T-helper 2 cell treated with Interferon-gamma antibody and Interleukin-4, amounts not matched to agents 100 ng/mL and 5 ng/mL, for 36 hours (primary cell): ENCODE results near the gene SAE1. TPM values are rescaled to one million over a fixed set of nuclear protein-coding genes. Genes with fewer than 3 reads are reported as not detected.
"Not testable (repeated sequence)": the region's sequence is repeated elsewhere in the genome, so short reads cannot be mapped to it uniquely, and the experiment has no call there.

Experiments used
- intact Hi-C: fragments of 100-400 bp; cut with micrococcal nuclease; formaldehyde crosslinking; loops from one replicate; pipeline ENCODE4 v1.15.1; 2023
- total RNA-seq: library from RNA; stranded (reverse); gene quantifications from 2 replicates; pipeline ENCODE4 v1.2.3, GENCODE V29; 2022

The SAE1 gene
- total RNA-seq, 1 donor from 2014 or later: 152 TPM

DNA sequence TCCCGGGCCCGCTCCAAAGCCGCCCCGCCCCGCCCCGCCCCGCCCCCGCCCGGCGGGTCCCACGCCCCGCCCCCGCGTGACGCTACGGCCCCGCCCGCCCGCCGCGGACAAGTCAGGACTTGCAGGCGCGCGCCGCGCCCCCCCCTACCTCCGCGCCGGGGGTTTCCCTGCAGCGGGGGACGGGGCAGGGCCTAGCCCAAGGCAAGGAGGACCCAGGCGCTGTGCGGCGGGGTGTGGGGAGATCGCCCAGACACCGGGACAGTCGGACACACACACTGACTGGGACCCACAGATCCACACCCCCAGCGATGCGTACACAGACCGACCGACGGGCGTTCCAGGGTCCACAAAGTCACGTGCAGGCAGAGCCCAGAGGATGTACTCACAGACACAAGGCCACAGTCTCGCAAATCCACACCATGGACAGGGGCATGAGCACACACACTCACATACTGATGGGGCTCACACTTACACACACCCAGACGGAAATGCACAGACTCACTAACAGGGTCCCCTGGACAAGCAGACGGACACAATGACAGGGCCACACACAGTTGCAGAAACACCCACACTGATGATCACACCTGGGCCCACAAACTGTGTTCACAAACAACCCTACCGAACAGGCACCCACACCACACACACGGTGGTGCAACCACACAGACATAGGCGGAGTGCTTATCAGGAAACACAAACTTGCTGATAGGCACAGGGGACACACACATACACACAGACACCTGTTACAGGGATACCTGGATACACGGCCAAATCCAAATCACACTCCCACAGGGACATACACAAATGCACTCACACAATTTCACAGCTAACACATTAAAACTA is 100.8 kb downstream of the SAE1 start:
- intact Hi-C loops: no loop called here

DNA sequence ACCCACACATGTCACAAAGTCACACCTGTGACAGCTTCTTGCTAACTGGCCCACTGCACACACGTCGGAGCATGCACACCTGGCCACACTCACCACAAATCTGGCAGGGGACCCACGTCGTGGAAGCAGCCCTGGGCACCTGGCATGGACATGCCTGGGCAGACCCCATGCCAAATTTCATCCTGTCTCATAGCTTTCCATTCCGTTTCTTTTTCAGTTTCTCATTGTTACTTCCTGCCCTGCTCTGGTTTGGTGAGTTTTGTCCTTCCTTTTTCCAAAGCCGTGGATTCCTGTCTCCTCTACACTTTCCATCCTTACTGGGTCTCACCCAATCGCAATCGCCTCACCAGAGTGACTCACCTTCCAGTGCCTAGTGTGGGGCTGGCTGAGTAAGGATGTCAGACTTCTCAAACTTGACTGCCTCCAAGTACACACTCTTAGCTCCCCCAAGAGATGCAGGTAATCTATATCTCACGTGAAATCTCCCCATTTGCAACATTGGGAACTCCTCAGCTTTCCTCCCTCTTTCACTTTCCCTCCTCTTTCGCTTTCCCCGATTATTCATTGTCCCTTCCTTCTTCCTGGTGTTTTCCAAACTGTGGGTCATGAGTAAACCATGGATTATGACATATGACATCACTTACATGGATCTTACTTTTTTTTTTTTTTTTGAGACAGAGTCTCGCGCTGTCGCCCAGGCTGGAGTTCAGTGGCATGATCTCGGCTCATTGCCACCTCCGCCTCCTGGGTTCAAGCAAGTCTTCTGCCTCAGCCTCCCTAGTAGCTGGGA is 102.0 kb downstream of the SAE1 start:
- intact Hi-C loops: no loop called here

DNA sequence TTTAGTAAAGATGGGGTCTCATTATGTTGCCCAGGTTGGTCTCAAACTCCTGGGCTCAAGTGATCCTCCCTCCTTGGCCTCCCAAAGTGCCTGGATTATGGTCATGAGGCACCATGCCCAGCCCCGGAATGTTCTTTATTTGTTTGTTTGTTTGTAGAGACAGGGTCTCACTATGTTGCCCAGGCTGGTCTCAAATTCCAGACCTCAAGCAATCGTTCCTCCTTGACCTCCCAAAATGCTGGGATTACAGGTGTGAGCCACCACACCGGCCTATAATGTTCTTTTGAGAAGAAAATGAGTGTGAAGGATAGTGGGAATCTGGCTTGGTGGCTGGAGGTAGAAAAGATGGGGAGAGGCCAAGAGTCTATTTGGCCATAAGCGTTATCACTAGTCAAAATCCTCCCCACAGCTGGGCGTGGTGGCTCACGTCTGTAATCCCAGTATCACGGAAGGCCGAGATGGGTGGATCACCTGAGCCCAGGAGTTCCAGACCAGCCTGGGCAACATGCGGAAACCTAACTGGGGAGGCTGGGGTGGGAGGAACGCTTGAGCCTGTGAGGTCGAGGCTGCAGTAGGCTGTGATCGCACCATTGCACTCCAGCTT is 105.5 kb downstream of the SAE1 start:
- intact Hi-C loops: no loop called here

DNA sequence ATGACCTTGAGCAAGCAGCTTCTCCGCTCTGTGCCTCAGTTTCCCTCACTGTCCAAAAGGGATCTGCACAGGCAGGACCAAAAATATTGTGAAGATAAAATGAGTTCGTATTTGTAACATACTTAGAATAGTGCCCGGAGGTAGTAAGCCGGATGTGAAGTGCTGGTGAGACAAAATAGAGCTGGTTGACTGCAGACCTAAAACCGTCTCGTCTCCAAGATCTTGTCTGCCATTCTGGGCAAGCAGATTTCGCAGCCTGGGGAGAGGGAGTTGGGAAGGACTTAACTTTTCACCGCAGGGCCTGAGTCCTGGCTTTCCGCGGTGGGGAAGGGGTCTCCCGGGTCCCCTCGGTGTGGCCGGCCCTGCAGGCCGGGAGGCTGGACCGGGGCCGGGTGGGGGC is 108.5 kb downstream of the SAE1 start:
- intact Hi-C loops: no loop called here

DNA sequence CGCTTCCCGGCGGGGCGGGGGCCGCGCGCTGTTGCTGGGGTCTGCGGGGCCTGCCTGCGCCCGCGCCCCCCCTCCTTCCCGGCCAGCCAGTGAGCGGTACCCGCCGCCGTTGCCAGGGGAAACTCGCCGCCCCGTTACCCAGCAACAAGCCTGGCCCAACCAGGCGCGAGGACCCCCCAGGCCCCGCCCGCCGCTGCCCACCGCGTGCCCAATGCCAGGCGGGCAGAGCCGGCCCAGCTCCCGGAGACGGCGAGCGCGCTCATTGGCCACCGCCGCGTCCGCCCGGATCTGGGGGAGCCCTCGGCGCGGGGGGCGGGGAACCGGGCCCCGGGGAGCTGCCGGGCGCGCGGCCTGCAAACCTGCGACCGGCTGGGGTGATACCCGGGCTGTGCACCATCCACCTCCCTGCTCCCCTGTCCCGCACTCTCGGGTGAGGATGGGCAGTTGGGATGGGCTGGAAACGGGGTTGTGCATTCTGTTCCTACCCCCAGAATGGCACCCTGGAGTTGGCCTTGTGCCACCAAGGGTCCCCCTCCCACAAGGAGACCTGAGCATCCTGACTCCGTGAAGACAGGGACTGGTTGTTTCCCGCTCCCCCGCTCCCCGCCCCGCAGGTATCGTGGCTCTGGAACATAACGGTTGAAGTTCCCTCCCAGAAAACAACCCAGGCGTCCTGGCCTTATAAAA is 109.1 kb downstream of the SAE1 start:
- intact Hi-C loops: loop anchor here (10.0 kb wide), 2 partner anchors 205 to 455 kb away; partner anchors contain the start of gene SLC1A5

DNA sequence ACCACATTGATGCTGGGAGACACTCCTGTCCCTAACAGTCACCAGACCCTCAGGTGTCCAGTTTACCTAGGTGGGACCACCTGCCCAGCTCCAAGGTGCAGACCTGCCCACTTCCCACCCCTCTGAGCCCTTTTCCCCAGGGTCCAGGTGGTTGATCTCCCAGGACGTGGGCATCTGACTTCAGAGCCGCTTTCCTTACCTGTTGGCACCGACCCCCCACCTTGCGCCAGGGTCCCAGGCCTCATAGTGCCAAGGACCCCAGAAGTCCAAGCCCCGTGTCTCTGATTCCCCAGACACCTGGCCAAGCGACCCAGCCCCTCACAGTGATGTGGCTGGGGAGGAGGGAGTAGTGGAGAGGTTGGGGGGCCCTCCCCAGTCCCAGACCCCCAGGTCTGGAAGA is 109.9 kb downstream of the SAE1 start:
- intact Hi-C loops: loop anchor here (10.0 kb wide), 2 partner anchors 206 to 456 kb away; partner anchors contain the start of gene SLC1A5

DNA sequence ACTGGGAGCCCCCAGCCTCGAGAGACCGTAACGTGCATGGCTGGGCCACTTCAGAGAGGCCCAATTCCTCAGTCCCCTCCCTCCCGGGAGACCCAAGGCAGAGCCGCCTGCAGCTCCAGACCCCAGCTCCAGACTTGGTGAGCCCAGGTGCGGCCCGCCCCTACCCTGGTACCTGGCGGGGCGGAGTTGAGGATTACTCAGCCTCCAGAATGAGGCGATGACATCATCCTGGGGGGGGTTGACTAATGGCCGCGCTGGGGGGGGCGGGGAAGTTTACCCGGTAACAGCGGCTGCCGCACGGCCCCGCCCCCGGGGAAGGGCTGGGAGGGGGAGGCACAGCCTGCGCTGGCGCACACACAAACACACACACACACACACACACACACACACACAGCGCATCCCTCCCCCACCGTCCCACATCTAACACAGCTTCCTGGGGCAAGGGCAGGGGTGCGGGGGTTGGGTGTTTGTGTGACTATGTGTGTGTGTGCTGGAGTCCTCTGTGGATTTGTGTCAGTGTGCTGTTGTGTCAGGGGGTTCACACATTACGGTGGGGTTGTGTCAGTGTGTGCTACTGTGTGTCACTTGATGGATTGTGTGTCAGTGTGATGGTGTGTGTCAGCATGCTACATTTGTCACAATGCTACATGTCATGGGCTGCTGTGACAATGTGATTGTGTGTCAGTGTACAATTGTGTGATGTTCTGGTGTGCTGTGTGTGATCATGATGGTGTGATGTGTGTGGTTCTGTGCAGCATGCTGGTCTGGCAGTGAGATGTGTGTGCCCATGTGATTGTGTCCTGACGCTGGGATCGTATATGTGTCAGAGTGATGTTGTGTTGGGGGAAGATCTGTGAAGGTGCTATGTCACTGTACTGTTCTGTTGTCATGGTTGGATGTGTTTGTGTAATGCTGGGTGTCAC is 110.6 kb downstream of the SAE1 start:
- intact Hi-C loops: loop anchor here (10.0 kb wide), 2 partner anchors 206 to 456 kb away; partner anchors contain the start of gene SLC1A5

DNA sequence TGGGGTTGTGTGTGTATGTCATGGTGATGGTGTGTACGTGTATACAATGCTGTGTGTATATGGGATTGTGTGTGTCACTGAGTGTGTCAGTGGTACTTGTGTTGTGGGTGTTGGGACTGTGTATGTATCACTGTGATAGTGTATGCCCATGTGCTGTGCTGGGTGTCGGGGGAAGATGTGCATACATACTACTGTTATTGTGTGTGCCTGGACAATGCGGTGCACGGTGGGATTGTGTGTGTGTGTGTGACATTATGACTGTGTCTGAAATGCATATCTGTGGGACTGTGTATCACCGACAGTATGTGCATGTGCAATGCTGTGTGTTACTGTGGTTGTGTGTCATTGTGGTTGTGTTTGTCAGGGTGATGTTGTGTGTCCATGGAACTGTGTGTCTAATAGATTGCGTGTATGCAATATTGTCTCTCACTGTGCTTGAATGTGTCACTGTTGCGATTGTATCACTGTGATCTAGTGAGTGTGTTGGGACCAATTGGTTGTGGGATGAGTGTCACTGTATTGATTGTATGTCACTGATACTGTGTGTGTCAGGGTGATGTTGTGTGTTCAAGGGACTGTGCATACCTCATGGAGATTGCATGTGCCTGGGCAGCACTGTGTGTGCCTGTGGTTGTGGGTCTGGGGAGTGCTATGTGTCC is 111.4 kb downstream of the SAE1 start:
- intact Hi-C loops: loop anchor here (10.0 kb wide), 2 partner anchors 207 to 457 kb away; partner anchors contain the start of gene SLC1A5

DNA sequence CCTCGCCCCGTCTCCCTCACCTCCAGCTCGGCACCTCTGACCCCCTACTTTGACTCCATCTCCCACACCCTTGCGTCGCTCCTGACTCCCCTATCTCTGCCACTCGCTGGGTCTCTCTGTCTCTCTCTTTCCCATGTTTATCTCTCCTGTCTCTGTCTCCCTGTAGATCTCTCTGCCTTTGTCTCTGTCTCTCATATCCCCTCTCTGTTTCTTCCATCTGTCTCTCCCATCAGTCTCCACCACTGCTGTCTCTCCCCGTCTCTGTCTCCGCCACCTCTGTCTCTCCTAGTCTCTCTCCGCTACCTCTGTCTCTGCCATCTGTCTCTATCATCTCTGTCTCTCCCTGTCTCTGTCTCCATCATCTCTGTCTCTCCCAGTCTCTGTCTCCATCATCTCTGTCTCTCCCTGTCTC is 112.7 kb downstream of the SAE1 start:
- intact Hi-C loops: loop anchor here (10.0 kb wide), 2 partner anchors 209 to 459 kb away; partner anchors contain the start of gene SLC1A5

DNA sequence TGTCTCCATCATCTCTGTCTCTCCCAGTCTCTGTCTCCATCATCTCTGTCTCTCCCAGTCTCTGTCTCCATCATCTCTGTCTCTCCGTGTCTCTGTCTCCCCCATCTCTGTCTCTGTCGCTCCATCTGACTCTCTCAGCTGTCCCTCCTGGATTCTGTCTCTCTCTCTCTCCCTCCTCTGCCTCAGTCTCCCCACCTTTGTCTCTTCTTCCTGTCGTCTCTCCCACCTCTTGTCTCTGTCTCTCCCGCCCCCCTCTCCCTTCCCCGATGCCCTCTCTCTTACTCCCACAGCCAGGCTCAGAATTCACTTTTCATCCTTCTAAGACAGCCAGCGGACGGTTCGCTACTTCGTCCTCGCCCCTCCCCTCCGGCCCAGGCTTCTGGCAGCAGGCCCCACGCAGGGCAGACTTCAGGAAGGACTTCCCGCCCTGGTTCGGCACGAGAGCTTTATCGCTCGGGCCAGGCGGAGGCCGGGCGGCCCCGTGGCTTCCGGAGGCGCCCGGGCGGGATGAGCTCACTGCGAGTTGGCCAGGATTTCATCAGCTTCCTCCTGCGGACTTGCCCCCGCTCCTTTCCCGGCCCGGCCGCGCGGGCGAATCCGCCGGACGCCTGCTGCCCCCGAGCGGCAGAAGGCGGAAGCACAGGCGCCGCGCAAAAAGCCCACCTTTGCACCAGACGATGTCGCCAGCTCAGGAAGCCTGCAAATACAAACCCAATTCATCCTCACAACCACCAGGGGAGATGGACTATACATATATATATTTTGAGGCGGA is 113.3 kb downstream of the SAE1 start:
- intact Hi-C loops: loop anchor here (1.0 to 10.0 kb wide), 7 partner anchors 12 to 459 kb away; partner anchors contain the start of genes CCDC9 and SLC1A5

DNA sequence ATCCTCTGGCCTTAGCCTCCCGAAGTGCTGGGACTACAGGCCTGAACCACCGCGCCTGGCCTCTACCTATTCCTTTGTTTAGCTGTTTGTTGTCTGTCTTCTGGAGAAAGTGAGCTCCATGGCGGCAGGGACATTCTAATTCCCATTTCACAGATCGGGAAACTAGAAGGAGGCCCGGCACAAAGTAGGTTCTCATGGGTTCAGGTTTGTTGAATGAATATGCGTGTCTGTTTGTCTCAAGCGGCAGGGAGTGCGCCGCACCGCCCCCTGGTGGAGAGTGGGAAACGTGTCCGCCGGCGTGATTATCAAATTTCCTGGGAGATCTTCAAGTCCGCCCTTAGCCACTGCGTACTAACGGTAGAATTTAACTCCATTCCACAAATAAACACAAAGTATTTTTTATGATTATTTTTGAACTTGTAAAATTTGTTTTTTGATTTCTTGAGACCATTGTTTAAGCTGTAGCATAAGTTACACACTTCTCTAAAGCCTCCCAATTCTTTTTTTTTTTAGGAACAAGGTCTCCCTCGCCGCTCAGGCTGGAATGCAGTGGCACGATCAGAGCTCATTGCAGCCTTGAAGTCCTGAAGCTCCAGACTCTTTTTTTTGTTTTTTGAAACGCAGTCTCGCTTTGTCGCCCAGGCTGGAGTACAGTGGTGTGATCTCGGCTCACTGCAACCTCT is 116.8 kb downstream of the SAE1 start:
- intact Hi-C loops: loop anchor here (10.0 kb wide), 2 partner anchors 213 to 463 kb away; partner anchors contain the start of gene SLC1A5

DNA sequence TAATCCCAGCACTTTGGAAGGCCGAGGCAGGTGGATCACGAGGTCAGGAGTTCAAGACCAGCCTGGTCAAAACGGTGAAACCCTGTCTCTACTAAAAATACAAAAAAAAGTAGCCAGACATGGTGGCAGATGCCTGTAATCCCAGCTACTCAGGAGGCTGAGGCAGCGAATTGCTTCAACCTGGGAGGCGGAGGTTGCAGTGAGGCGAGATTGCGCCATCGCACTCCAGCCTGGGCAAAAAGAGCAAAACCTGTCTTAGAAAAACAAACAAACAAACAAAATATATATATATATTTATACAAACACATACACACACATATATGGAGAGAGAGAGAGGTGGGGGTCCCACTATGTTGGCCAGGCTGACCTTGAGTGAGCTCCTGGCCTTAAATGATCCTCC is 122.4 kb downstream of the SAE1 start:
- intact Hi-C loops: not testable (repeated sequence)

DNA sequence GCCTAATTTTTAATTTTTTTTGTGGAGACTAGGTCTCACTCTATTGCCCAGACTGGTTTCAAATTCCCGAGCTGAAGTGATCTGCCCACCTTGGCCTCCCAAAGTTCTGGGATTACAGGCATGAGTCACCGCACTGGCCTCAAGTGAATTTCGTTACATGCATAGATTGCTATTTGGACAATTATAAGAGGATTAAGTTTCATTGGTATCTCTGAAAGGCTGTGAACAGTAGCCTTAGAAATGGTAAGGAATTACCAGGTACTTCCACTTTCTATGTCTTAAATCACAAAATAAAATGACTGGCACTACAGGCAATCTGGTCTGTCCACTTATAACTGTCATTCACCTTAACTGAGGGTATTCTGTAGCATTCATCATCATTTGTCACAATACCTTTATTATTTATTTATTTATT is 122.8 kb downstream of the SAE1 start:
- intact Hi-C loops: no loop called here

DNA sequence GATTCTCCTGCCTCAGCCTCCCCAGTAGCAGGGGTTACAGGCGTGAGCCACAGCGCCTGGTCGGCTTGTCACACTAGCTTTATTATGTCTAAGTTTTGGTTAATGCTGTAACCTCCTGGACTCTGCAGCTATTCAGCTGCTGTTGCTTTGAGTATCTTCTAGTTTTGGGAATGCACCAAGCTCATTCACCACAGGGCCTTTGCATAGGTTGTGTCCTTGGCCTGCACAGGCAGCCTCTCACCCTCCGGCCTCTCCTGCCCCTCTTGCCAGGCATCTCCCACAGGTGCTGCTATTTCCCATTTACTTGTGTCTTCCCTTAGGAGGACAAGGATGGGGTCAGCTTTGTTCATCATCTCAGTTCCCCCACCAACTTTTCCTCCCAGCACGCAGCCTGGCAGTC is 123.3 kb downstream of the SAE1 start:
- intact Hi-C loops: no loop called here

DNA sequence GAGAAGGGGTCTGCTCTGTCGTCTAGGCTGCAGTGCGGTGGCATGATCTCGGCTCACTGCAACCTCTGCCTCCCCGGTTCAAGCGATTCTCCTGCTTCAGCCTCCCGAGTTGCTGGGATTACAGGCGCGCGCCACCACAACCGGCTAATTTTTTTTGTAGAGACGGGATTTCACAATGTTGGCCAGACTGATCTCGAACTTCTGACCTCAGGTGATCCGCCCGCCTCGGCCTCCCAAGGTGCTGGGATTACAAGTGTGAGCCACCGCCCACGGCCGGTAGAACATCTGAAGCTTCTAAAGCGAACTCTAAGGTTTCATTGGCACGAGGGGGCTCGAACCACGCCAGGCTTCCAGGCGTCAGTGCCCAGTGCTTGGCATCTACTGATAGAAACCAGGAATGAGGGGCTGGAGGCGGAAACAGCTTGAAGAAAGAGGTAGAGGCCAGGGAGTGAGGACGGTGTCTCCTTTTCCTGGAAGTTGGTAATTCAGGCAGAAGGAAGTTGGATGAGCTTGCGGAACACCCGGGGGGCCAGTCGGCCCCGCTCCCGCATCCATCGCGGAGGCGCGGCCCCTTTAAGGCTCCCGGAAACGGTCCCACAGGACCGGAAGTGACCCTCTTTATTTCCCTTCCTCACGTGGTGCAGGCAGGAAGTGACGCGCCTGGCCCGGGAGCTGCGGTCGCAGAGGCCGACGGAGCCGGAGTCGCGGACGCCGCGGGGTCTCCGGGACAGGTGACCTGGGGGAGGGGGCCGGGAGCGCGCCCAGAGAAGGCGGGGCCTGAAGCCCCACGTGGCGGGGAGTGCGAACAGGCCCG is 125.5 kb downstream of the SAE1 start, which contains the start of gene CCDC9:
Gene CCDC9 (plus strand): TSS at position 647 of the 814 bp plus-strand sequence. CDS start 1,876 bp downstream, outside the sequence.
- intact Hi-C loops: loop anchor here (1.0 to 5.0 kb wide), 5 partner anchors 12 to 911 kb away; partner anchors contain the start of genes TMEM160 and ZC3H4

DNA sequence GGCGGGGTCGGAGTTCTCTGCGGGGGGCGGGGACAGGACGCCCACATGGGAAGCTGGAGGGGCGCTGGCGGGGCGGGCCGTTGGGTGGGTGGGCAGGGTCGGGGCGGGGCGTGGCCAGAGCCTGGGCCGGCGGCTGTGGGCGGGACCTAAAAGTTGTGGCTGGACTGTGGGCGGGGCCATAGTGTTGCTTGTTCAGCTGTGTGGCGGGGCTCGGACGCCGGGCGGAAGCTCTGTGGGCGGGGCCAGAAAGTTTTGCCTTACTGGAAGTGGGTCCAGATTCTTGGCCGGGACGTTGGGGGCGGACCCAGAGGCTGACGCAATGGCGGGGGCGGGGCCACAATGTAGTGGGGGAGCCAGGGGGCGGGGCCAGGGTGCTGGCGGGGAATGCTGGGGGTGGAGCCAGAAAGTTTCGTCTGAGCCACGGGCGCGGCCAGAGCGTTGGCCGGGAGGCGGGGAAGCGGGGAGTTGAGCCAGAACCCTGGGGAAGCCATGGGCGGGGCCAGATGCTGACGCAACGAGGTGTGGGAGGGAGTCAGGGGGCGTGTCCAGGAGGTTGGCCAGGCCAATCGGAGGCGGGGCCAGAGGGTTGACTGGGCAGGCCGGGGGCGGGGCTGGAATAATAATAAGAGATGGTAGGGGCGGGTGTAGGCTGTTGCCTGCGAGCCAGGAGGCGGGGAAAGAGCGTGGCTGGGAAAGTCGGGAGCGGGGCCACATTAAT is 126.2 kb downstream of the SAE1 start:
- intact Hi-C loops: loop anchor here (1.0 to 5.0 kb wide), 7 partner anchors 13 to 910 kb away; partner anchors contain the start of genes INAFM1, TMEM160 and ZC3H4
